DMS79 (cell line): Measurements from ENCODE around the gene ANTXR1.
"Not testable (repeated sequence)": the region's sequence is repeated elsewhere in the genome, so short reads cannot be mapped to it uniquely, and the experiment has no call there.

ENCODE experiments used
- DNase-seq: peaks from one replicate; lab custom pipeline; 2025; lab: John Stamatoyannopoulos, UW

Gene ANTXR1

DNA sequence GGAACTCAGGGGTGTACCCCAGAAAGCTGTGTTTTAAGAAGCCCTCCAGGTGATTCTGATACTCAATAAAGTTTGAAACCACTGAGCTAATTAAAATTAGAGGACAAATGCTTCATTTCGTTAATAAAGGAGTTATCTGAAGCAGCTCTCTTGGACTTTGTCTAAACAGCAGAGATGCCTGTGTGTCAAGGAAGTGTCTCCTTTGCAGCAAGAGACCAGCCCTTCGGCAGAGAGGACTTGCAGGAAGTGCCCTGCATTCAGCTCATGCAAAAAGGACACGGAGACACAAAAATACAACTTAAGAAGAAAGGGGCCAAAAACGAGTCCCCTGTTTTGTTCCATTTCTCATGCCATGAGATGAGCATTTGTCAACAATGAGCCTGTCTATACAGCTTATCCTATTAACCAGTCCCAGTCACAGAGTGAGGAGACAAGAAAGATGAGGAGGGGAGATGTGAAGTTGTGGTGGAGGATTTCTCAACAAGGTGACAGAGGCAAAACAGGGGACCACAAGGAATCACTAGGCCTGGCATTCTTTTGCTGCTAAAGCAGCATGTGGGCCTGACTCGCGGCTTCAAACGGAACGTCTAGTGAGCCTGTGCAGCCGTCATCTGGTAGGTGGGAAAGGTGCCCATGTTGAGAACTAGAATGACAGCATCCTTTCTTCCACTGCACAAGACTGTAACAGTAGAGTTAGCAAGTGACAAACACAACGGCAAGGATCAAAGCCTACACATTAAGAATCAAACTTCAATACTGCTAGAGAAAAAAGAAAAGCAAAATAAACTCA is 152.3 kb downstream of the ANTXR1 start:
- DNase-seq: no peak

DNA sequence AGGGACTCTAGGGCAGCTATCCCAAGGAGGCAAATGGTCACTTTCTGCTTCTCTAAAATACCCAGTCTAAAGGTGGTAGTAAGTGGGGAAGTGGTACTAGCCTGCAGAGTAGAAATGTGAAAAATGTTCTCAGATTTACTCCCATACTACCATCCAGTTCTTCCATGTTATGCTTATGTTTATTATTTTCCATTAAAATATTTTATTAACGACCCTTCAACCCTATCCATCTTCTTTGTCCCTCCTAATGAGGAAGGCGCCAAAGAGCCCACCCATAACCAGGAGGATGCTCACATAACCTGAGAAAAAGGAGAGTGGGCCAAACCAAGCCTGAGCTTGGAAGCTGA is 153.5 kb downstream of the ANTXR1 start:
- DNase-seq: no peak

DNA sequence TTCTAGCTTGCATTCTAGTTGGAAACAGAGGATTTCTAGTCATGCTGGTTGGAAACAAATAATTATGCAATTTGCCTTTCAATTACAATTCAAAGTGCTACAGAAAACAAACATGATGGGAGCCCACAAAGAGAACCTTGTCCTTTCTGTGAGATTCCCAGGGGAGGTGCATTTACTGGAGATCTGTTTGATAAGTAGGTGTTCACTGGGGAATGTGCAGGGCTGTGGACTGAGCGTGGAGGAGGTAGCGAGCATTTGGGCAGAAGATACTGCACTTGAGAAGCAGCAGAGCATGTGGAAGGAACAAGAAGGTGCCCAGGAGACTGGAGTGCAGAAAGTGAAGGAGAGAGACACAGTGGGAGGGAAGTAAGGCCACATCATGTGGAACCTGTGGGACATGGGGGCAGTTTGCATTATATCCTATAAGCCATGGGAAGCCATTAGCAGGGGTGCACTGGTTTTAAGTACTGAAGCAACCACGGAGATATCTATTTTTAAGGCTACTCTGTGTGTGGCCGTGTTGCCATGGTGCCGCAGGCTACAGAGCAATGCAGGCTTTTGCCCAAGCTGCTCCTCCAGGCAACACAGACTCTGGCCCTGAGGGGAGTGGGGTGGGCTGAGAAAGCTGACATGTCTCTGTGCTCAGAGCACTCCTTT is 154.0 kb downstream of the ANTXR1 start:
- DNase-seq: peak; percentile 40

DNA sequence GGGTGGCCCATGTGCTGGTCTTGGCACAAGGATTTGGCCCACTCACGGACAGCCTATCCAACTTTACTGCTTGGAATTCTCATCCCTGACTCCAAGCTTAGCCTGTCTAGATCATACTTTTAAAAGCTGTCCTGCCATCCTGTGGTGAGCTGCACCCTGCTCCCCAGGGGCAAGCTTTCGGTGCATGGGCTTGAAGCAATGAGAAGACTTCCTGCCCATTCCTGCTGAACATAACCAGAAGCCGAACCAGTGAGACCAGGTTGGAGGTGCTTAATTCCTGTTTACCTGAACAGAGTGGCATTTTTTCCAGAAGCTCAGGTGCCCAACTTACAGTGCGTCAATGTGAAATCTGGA is 154.5 kb downstream of the ANTXR1 start:
- no peak for DNase-seq

GRCh38 chr2:69168144-69168813 is 155.3 kb downstream of the ANTXR1 start:
- DNase-seq: no peak

GRCh38 chr2:69168950-69169654 is 156.1 kb downstream of the ANTXR1 start:
- DNase-seq: no peak

DNA sequence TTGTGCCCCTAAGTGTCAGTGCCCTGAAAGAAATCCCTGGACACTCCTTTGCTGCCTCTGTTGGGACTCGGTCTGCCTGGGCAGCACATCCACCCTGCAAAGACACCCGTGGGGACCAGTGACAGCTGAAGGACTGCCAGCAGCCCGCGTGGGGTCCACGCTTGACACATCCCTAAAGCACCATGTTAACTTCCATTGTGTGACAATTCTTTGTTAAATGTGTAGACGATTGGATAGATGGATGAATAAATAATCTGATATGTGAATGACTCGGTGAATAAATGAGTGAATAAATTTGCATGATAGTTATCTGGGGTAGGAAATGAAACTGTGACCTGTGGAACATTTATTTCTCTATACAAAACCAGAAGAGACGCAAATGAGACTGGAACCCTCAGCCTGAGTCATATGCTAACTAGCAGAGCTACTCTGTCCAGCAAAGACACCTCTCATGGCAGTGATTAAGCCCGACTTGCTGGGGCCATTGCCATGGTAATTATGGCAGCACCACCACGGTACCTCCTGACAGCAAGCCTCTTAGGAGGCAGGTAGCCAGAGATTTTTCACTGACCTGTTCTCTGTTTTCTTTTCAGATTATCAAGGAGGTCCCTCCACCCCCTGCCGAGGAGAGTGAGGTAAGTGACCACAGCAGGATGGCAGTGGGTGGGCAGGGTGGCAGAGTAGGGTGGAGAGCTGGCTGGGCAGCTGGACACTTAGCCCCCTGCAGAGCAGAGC is 156.8 kb downstream of the ANTXR1 start:
- DNase-seq: no peak

DNA sequence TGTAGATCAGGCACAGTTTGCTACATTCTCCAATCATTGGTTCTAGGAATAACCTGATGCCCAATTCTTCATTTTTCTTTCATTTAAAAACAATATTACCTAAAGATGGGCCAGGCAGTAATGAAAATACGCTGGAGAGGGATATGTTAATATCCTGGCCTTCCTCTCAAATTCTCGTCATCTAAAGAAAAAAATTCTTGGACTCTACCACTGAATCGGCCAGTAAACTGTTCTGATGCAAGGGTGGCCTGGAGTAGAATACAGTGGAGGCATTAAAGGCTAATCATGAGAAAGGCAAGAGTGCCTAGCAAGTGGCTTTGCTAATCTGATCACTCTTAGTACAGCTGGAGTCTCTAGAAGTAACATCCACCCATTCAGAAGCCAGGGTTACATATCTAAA is 157.7 kb downstream of the ANTXR1 start:
- no peak for DNase-seq

- DNase-seq: no peak
These were observed 158.3 kb downstream of the ANTXR1 start for GRCh38 chr2:69171116-69171896.

- no peak for DNase-seq
These were observed 159.0 kb downstream of the ANTXR1 start for GRCh38 chr2:69171897-69172525.

GRCh38 chr2:69173706-69174105 is 160.7 kb downstream of the ANTXR1 start:
- DNase-seq: no peak

- not testable (repeated sequence) for DNase-seq
These were observed 161.2 kb downstream of the ANTXR1 start for GRCh38 chr2:69174211-69174610.

DNA sequence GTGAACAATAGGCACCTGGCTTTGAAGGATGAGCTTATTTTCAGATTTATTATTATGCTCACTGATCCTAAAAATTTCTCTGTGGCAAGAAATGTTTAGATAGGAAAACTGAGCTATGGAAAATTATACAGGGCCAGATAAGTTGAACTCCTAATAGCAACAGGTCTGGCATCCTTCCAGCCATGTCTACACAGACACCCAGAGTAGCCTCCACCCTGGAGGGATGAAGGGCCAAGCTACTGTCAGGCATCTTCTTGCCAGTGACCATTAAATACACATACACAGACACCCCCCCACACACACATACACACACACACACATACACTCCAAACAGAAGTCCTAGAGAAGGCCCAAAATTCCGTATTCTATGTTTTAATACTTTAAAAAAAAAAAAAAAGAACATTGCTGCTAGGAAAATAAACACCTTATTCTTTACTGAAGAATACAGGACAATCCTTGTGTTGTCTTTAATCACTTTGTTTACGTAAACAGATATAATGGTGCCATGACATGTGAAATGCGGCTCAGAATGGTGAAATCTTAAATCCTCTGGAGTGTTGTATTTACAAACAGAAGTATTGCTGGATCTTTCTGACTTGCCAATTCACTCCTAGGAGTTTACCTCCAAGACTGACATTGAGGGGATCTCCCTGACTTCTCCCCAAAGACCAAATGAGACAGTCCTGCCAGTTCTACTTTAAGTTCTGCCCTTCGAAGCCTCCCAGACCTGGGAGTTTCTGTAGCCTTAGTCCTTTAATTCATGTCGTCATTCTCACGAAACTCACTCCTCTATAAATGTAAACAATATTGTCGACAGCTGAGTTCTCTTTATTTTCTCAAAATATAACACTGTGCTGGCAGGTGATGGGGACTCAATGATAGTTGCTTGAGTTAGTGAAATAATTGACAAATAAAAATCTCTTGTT is 163.1 kb downstream of the ANTXR1 start:
- DNase-seq: no peak

DNA sequence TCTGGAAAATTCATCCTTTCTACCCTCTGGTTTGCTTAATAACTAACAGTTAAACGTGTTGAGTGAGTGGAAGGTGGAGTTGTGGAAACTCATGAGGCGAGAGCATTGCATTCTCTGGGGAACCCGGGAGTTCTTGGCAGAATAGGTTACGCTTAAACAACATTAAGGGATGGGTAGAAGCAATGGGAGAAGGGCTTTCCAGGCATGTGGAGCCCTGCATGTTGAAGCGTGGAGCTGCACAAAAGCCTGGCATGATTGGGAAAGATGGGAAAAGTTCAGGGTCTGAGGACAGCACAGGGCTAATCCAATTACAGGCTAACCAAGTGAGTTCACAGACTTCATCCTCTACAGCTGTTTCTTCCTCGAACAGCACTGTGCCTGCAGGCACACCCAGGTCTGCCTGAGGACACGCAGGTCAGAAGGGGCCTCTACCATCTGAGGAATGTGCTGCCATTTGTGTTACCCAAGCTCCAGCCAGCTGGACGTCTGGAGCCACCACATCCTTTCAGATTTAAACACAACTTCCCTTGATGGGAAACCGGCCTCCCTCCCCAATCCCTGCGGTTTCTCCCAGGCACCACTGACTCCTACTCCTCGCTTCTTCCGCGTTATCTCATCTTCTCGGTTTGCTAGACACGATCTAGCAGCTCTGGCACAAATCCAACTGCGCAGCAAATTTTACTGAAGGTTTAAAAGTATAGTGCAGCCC is 164.2 kb downstream of the ANTXR1 start:
- DNase-seq: no peak

GRCh38 chr2:69177785-69178636 is 165.0 kb downstream of the ANTXR1 start:
- no peak for DNase-seq

DNA sequence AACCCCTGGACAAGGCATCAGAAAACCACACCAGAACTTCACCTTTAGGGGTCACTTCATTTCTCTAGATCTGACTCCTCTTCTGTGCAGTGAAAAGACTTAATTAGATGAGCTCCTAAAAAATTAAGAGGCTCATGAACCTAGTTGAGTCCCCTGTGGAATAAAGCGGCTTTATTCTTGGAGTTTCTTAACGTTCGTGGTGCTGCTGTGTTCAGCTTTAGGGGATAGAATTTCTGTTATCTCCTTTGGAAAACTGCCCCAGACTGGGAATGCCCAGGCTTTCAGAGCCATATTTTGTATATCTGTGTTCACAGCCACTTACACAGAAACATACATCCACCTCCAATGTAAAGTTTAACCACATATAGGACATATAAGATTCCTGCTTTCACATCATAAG is 165.8 kb downstream of the ANTXR1 start:
- DNase-seq: no peak

- no peak for DNase-seq
These were observed 167.2 kb downstream of the ANTXR1 start for GRCh38 chr2:69180227-69180626.

- DNase-seq: no peak
These were observed 168.0 kb downstream of the ANTXR1 start for GRCh38 chr2:69180974-69181373.
